ENCODE results near the gene IMP4.

Gene IMP4

GRCh38 chr2:130336877-130337734 is 5.6 kb upstream of the IMP4 start:
- peak; percentile 39 for DNase-seq

GRCh38 chr2:130337735-130338325 is 4.9 kb upstream of the IMP4 start:
- DNase-seq = peak; percentile 82

- DNase-seq = no peak
These were observed 3.8 kb upstream of the IMP4 start for GRCh38 chr2:130338793-130339345.

- DNase-seq = peak; percentile 51
These were observed 2.6 kb upstream of the IMP4 start for GRCh38 chr2:130339885-130340745.

- no peak for DNase-seq
These were observed 1.1 kb upstream of the IMP4 start for GRCh38 chr2:130341562-130342019.

- peak; percentile 93 for DNase-seq
These were observed 621 bp upstream of the IMP4 start for GRCh38 chr2:130342020-130342532.

GRCh38 chr2:130344578-130344977 is 1.9 kb downstream of the IMP4 start:
- DNase-seq = no peak

- no peak for DNase-seq
These were observed 2.4 kb downstream of the IMP4 start for GRCh38 chr2:130345091-130345490.

- DNase-seq = no peak
These were observed 2.9 kb downstream of the IMP4 start for GRCh38 chr2:130345611-130346010.

GRCh38 chr2:130346041-130346740 is 3.5 kb downstream of the IMP4 start:
- no peak for DNase-seq

GRCh38 chr2:130346741-130347066 is 4.0 kb downstream of the IMP4 start:
- no peak for DNase-seq

- DNase-seq = no peak
These were observed 4.7 kb downstream of the IMP4 start for GRCh38 chr2:130347220-130347925.

- DNase-seq = no peak
These were observed 6.5 kb downstream of the IMP4 start for GRCh38 chr2:130349174-130349573.

GRCh38 chr2:130351711-130352110 is 9.0 kb downstream of the IMP4 start:
- no peak for DNase-seq

GRCh38 chr2:130352237-130352636 is 9.5 kb downstream of the IMP4 start:
- peak; percentile 81 for DNase-seq

- DNase-seq = no peak
These were observed 10.8 kb downstream of the IMP4 start for GRCh38 chr2:130353291-130354138.

GRCh38 chr2:130354139-130354428 is 11.4 kb downstream of the IMP4 start:
- no peak for DNase-seq

GRCh38 chr2:130355172-130355577 is 12.5 kb downstream of the IMP4 start:
- peak; percentile 53 for DNase-seq

- peak; percentile 94 for DNase-seq
These were observed 13.1 kb downstream of the IMP4 start, which contains the start of gene PTPN18 for GRCh38 chr2:130355578-130356431. Gene PTPN18 (plus strand): TSS chr2:130356056. CDS start chr2:130356108, 52 bp downstream.

GRCh38 chr2:130357864-130358263 is 15.2 kb downstream of the IMP4 start:
- no peak for DNase-seq

Measured in inflammatory macrophage treated with lipopolysaccharide for 4 hours (primary cell).